Loucy (cell line): ENCODE measurements around the gene DMXL1.

Source experiments
- H2AFZ ChIP-seq: fragments of 200-600 bp; sonication (generic); 2 replicates; pipeline ENCODE4 v1.6.0; 2016; ENCODE audit warnings: antibody characterized with exemption, mild to moderate bottlenecking, low read length, moderate library complexity
- H3F3A ChIP-seq: fragments of 200-600 bp; 2 replicates; pipeline ENCODE4 v1.6.0; 2016; ENCODE audit warnings: antibody characterized with exemption, low read depth, mild to moderate bottlenecking
- H3K27me3 ChIP-seq: fragments of 200-600 bp; sonication (generic); 2 replicates; pipeline ENCODE4 v1.6.1; 2014; ENCODE audit warnings: low read length, mild to moderate bottlenecking; ENCODE audit not compliant: insufficient read depth, poor library complexity, severe bottlenecking
- H3K36me3 ChIP-seq: fragments of 200-600 bp; sonication (generic); 2 replicates; pipeline ENCODE4 v1.6.1; 2016; ENCODE audit warnings: low read length; ENCODE audit not compliant: insufficient read depth
- H3K4me1 ChIP-seq: fragments of 200-600 bp; sonication (generic); 2 replicates; pipeline ENCODE4 v1.5.1; 2014; ENCODE audit warnings: low read length, mild to moderate bottlenecking; ENCODE audit not compliant: insufficient read depth, poor library complexity, severe bottlenecking
- H3K4me2 ChIP-seq: fragments of 200-600 bp; sonication (generic); 2 replicates; pipeline ENCODE4 v1.6.0; 2014; ENCODE audit warnings: antibody characterized with exemption, low read length, low read depth, mild to moderate bottlenecking; ENCODE audit not compliant: poor library complexity, severe bottlenecking
- H3K4me3 ChIP-seq: fragments of 200-600 bp; sonication (generic); 2 replicates; pipeline ENCODE4 v1.5.1; 2014; ENCODE audit warnings: low read length, mild to moderate bottlenecking, mixed read lengths; ENCODE audit not compliant: poor library complexity, severe bottlenecking
- H3K79me2 ChIP-seq: fragments of 200-600 bp; sonication (generic); 2 replicates; pipeline ENCODE4 v1.6.1; 2014; ENCODE audit warnings: low read length; ENCODE audit not compliant: insufficient read depth
- H3K9ac ChIP-seq: fragments of 200-600 bp; sonication (generic); 2 replicates; pipeline ENCODE4 v1.6.0; 2014; ENCODE audit warnings: mild to moderate bottlenecking, low read depth, low read length, moderate library complexity; ENCODE audit not compliant: poor library complexity, severe bottlenecking
- H3K9me2 ChIP-seq: fragments of 200-600 bp; sonication (generic); replicated peaks from 2 replicates; pipeline ENCODE4 v1.6.1; 2016; ENCODE audit warnings: low read depth, low read length, mixed read lengths
- H3K9me3 ChIP-seq: fragments of 200-600 bp; sonication (generic); 2 replicates; pipeline ENCODE4 v1.6.1; 2014; ENCODE audit warnings: mild to moderate bottlenecking, antibody characterized with exemption, low read length, low read depth; ENCODE audit not compliant: insufficient read depth
- H4K20me1 ChIP-seq: fragments of 200-600 bp; sonication (generic); 2 replicates; pipeline ENCODE4 v1.6.0; 2014; ENCODE audit warnings: antibody characterized with exemption, low read length, mild to moderate bottlenecking; ENCODE audit not compliant: insufficient read depth, poor library complexity, severe bottlenecking
- CTCF ChIP-seq: fragments of 200-600 bp; sonication (generic); conservative IDR thresholded peaks from 2 replicates; pipeline ENCODE4 v1.5.1; 2014; ENCODE audit warnings: mild to moderate bottlenecking, antibody characterized with exemption, low read length
- EZH2phosphoT487 ChIP-seq: fragments of 200-600 bp; IDR thresholded peaks from 2 replicates; pipeline ENCODE4 v1.6.1; 2018; ENCODE audit warnings: antibody characterized with exemption, mild to moderate bottlenecking, moderate library complexity, borderline replicate concordance

Gene DMXL1

GRCh38 chr5:119221330-119221729 lies 150.4 kb downstream of the DMXL1 start:
- H3K4me1 ChIP-seq = no peaks in the 10 kb centered on the region
- TF ChIP-seq EZH2phosphoT487 (no peak), CTCF (no peak)
- H3K9me3 ChIP-seq = no peaks in the 10 kb centered on the region
- no peak overlapping the region for H2AFZ ChIP-seq
- H3K79me2 ChIP-seq = no peaks in the 10 kb centered on the region
- peaks cover 4% of the 10 kb centered on the region; the same call in 1 of the 2 replicates for H3K36me3 ChIP-seq
- no peak overlapping the region for H3K4me3 ChIP-seq
- H3K27me3 ChIP-seq = no peaks in the 10 kb centered on the region
- no peak overlapping the region for H3K9ac ChIP-seq
- no peaks in the 10 kb centered on the region for H3K9me2 ChIP-seq
- H4K20me1 ChIP-seq = no peaks in the 10 kb centered on the region
- H3F3A ChIP-seq = no peaks in the 10 kb centered on the region
- no peak overlapping the region for H3K4me2 ChIP-seq

- no peak overlapping the region for H3K9ac ChIP-seq
- no peak overlapping the region for H3K4me3 ChIP-seq
- H3K9me2 ChIP-seq = no peaks in the 10 kb centered on the region
- no peaks in the 10 kb centered on the region for H4K20me1 ChIP-seq
- no peaks in the 10 kb centered on the region for H3K79me2 ChIP-seq
- no peak for TF ChIP-seq EZH2phosphoT487
- TF ChIP-seq CTCF = no peak
- no peaks in the 10 kb centered on the region for H3F3A ChIP-seq
- H3K9me3 ChIP-seq = no peaks in the 10 kb centered on the region
- no peak overlapping the region for H3K4me2 ChIP-seq
- H3K36me3 ChIP-seq = peaks cover 7% of the 10 kb centered on the region; the same call in 1 of the 2 replicates
- H2AFZ ChIP-seq = no peak overlapping the region
- no peaks in the 10 kb centered on the region for H3K27me3 ChIP-seq
- no peaks in the 10 kb centered on the region for H3K4me1 ChIP-seq
Observed at GRCh38 chr5:119229950-119230349, 159.1 kb downstream of the DMXL1 start.

- Histone ChIP-seq H3K4me2 (no peak overlapping the region), H3K4me3 (no peak overlapping the region), H3K36me3 (peaks cover 8% of the 10 kb centered on the region; the same call in 1 of the 2 replicates), H3K27me3 (no peaks in the 10 kb centered on the region), H3K79me2 (no peaks in the 10 kb centered on the region), H3K9me2 (no peaks in the 10 kb centered on the region), H3K4me1 (no peaks in the 10 kb centered on the region), H4K20me1 (no peaks in the 10 kb centered on the region), H2AFZ (no peak overlapping the region), H3K9ac (no peak overlapping the region), H3F3A (no peaks in the 10 kb centered on the region), H3K9me3 (no peaks in the 10 kb centered on the region)
- no peak for TF ChIP-seq EZH2phosphoT487
- TF ChIP-seq CTCF = no peak
Observed at GRCh38 chr5:119238265-119239118, 167.6 kb downstream of the DMXL1 start.
